ENCODE results near the gene ATP6V1G2.

ATP6V1G2 gene

DNA sequence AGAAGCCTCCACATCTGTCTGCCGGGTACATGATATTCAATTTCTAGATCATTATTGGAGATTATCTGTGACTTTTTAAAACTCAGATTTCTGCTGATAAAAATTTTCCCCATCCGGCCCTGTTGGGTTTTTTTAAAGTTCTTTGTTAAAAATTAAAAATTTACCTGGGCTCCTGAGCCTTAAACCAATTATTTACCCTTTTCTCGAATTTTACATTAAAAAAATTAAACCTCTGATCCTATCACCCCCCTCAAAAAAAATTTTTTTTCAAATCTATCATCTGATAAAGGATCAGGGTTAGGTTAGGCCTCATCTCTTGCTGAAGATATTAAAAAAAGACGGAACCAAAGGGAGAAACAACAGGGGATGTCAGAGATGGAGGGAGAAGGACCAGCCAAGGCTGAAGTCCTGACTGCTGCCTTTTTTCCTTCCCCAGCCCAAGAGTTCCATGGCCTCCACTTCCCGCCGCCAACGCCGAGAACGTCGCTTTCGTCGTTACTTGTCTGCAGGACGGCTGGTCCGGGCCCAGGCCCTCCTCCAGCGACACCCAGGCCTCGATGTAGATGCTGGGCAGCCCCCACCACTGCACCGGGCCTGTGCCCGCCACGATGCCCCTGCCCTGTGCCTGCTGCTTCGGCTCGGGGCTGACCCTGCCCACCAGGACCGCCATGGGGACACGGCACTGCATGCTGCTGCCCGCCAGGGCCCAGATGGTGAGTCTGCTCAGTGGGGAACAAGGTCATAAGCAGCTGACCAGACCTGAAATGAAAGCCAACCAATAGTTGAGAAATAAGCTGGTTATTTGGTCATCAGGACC lies 1.5 kb upstream of the ATP6V1G2 start:
- DNase-seq (ENCODE audit: low spot score): no peak

GRCh38 chr6:31546958-31547726 lies 734 bp upstream of the ATP6V1G2 start, which contains the start of gene NFKBIL1:
Gene NFKBIL1 (plus strand): TSS chr6:31547608. CDS start chr6:31547695, 87 bp downstream.
- peak; percentile 97 for DNase-seq (ENCODE audit: low spot score)

- DNase-seq (ENCODE audit: low spot score): no peak
Observed at GRCh38 chr6:31545291-31545690, 1.1 kb downstream of the ATP6V1G2 start.

DNA sequence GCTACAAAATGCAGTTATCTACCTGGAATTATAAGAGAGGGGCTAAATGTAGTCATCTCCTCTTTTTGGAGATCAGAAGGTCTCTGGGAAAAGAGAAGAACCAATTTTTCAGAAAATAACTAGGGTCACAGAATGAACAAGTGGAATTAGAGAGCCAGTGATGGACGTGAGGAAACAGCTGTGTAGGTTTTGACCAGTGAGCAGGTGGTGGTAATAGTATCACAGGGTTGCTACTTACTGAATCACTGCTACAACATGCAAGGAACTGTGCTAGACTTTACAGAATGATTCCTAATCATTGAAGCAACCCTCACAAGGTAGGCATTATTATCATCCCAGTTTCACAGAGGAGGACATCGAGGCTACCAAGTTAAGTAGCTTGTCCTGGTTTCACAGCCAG lies 1.7 kb downstream of the ATP6V1G2 start:
- DNase-seq (ENCODE audit: low spot score): no peak

DNA sequence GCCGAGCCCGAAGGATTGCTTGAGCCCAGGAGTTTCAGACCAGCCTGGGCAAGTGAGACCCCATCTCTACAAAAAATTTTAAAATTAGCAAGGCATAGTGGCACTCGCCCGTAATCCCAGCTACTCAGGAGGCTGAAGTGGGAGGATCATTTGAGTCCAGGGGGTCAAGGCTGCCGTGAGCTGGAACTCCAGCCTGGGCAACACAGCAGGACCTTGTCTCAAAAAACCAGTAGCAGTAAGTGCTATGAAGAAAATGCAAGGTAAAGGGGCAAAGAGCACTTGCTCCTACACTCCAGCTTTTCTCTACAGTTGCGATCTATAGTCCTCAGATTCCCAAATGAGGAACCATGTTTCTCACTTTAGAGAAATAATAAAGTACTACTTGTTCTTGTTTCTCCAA lies 2.8 kb downstream of the ATP6V1G2 start:
- DNase-seq (ENCODE audit: low spot score): no peak

DNA sequence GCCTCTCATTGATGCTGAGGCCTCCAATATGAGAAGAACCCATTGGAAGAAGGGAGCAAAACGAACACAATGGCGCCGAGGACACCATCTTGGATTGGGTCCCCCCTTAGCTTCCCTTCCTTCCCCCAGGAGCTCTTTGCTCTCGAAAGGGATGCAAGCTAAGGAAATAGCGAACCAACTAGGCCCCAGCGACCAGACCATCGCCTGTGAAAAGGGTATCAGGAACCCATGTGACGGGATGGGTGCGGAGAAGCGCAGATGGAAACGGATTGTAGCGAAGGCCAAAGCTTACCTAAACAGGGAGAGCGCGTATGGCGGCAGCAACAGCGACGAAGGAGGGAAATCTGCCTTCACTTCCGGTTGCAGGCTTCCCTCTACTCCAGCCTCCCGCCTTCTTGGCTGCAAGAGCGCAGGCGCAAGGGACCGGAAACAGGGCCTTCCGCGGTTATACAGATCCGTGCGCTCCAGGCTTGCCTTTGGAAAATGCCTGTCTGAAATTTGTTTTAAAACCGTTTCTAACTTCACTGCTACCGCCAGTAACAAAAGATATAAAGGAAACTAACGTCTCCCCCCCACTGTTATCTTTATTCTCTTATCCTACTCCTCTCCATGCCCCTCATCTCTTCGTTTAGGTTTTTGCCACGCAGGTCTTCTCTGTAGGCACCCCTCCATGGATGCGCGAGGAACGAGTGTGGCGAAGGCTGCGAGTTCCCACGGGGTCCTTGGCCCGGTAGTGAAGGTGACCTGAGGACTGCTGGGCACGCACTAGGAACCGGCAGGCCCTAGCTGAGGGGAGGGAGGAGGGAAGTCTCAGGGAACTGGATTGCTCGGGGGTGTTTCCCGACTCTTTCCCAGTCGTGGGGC lies 4.5 kb downstream of the ATP6V1G2 start, which contains the start of gene DDX39B:
TSS of gene DDX39B (minus strand) at position 346 of the 864 bp plus-strand sequence. CDS start 1,471 bp downstream, outside the sequence.
- DNase-seq (ENCODE audit: low spot score): peak; percentile 98

- DNase-seq (ENCODE audit: low spot score): no peak
Observed at GRCh38 chr6:31541059-31541657, 5.2 kb downstream of the ATP6V1G2 start.

- no peak for DNase-seq (ENCODE audit: low spot score)
Observed at GRCh38 chr6:31540640-31541039, 5.8 kb downstream of the ATP6V1G2 start.

DNA sequence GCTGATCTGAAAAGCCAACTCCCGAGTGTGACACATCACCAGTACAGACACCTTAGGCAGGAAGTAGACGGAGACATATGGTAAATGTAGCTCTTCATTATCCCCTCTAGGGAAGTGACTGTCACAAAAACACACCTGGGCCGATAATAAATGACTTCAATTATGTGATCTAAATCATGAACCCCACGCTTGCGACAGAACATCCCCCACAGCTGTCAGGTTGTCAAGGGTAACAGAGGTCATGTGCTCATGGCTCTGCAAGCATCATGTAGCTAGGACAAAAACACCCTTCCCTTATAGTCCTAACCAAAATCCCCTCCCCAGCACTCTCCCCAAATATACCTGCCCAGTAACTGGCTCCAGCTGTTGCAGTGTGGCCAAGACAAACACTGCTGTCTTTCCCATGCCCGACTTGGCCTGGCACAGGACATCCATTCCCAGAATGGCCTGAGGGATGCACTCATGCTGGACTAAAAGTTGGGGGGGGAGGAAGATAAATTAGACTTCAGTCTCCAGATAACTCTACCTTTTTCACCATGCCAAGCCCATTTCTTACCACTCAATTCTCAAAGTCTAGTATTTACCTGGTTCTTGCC lies 7.5 kb downstream of the ATP6V1G2 start:
- no peak for DNase-seq (ENCODE audit: low spot score)

GRCh38 chr6:31535538-31536324 lies 10.7 kb downstream of the ATP6V1G2 start:
- DNase-seq (ENCODE audit: low spot score): no peak

DNA sequence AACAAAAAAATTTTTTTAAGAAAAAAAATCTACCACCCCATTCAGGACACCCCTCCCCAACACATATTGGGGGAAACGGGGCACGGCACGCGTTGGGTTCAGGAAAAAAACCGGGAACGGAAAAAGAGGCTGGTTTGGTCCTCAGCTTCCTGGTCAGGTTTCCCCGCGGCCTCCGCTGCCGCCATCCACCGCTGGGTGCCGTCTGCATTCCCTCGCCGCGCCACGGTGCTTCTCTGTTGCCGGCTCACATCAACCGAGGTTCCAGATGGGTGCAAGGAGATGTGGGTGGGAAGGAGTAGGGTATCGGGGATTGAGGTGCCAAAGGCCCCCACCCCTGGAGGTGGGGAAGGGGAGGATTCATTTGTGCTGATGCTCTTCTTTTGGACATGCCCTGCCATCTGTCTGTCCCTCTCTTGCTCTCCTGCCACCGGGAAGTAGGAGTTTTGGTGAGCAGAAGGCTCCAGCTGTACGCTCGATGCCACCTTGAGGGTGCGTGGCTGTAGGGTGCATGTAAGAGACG lies 11.8 kb downstream of the ATP6V1G2 start:
- no peak for DNase-seq (ENCODE audit: low spot score)

- no peak for DNase-seq (ENCODE audit: low spot score)
Observed at GRCh38 chr6:31534011-31534410, 12.4 kb downstream of the ATP6V1G2 start.

DNA sequence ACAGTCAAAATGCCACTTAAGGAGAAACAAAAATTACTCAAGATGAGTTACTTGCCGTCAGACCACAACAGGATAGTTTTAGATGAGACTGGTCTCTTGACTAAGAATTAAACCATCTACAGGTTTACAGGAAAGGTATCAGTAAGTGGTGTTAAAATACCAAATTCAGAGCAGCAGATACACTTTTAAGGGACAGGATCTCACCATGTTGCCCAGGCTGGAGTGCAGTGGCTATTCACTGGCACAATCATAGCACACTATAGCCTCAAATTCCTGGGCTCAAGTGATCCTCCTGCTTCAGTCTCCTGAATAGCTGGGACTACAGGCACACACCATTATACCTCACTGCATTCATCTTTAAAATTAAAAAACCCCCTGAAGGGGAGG lies 13.0 kb downstream of the ATP6V1G2 start:
- no peak for DNase-seq (ENCODE audit: low spot score)

DNA sequence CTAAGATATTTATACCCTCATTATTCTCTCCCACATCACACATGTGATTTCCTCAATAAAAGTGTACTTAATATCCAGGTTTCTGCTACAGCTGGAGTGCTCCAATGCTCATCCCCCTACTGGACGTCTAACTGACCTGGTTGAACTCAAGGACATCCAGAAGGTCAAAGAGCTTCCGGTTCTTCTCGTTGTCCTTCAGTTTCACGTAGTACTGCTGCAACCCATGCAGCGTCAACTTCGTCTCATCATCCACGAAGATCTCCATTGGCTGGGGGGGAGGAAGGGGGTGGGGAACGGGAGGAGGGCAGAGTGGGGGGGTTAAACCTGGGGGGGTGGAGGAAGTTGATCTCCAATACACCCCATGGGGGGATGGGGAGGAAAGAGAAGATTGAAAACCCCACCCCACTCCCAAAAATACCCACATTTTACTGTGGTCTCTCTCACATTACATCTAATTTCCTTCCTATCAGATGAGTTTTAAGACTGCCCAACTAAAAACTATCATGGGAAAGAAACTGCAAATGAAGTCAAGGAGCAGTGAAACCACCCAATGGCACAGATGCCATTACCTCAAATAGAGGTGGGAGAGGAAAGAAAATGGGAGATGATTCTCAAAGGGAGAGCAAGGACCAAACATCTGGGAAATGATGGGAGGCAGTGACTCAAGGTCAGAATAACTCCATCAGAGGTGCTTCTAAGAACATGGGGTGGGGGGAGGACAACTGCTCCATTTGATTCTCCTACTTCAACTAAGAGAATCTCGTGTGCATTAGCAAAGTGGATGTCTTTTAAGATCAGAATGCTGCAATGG lies 13.6 kb downstream of the ATP6V1G2 start:
- DNase-seq (ENCODE audit: low spot score): no peak

- no peak for DNase-seq (ENCODE audit: low spot score)
Observed at GRCh38 chr6:31531771-31532643, 14.4 kb downstream of the ATP6V1G2 start.

- DNase-seq (ENCODE audit: low spot score): no peak
Observed at GRCh38 chr6:31531162-31531561, 15.2 kb downstream of the ATP6V1G2 start.

GRCh38 chr6:31530659-31531058 lies 15.7 kb downstream of the ATP6V1G2 start:
- no peak for DNase-seq (ENCODE audit: low spot score)

Data from globus pallidus (tissue), 1 donor.